Esophagus muscularis mucosa (tissue), 3 donors: Measurements from ENCODE around the gene B4GALT7.

ENCODE experiments used
- CTCF ChIP-seq, 3 experiments: fragments of 200-600 bp in 2 of 3; fragments of 450-650 bp in 1 of 3; sonication (generic) in 2 of 3; IDR thresholded peaks; one replicate each; pipeline ENCODE4 v1.5.1; 2017 to 2019; ENCODE audit warnings: antibody characterized with exemption in 3 of 3, mild to moderate bottlenecking in 2 of 3, moderate library complexity in 1 of 3
- POLR2A ChIP-seq: fragments of 450-650 bp; IDR thresholded peaks from one replicate; pipeline ENCODE4 v1.6.1; 2017; ENCODE audit warnings: antibody characterized with exemption, moderate library complexity, mild to moderate bottlenecking, low read depth

GRCh38 chr5:177576169-177576568, 23.8 kb upstream of the B4GALT7 start:
- TF ChIP-seq CTCF (IDR thresholded peaks at IDR 0.05) (no peak), POLR2A (no peak)
